HEK293 (cell line): Measurements from ENCODE around the gene SLC20A1.
A peak's percentile ranks its signal among the peaks of the same experiment; 100 is the strongest.

Source experiments
- CTCF ChIA-PET: fragments of 350-600 bp; formaldehyde crosslinking; extraction: SDS; loops from one replicate; lab custom pipeline; 2021; ENCODE audit warnings: antibody characterized with exemption; lab: Yijun Ruan, JAX
- POLR2A ChIA-PET: fragments of 300-600 bp; formaldehyde crosslinking; extraction: SDS; loops from one replicate; lab custom pipeline; 2020; ENCODE audit warnings: antibody characterized with exemption, inconsistent platforms; lab: Yijun Ruan, JAX
- H3K27ac ChIP-seq: fragments of 200-500 bp; sonication (Bioruptor generic); 2 replicates; pipeline ENCODE4 v1.5.1; 2014; ENCODE audit warnings: low read depth, low read length, control low read depth, inconsistent platforms; ENCODE audit errors: extremely low read depth
- H3K36me3 ChIP-seq, 2 experiments: fragments of 200-500 bp in 1 of 2; sonication (Bioruptor generic) in 1 of 2; 1 replicate in 1 of 2; 2 replicates in 1 of 2; pipeline ENCODE4 v1.5.1; 2014 to 2017; ENCODE audit warnings: inconsistent platforms in 2 of 2, low read length in 2 of 2; ENCODE audit not compliant: control insufficient read depth in 2 of 2, insufficient read depth in 1 of 2
- H3K4me1 ChIP-seq: fragments of 200-500 bp; sonication (Bioruptor generic); 2 replicates; pipeline ENCODE4 v1.5.1; 2014; ENCODE audit warnings: mild to moderate bottlenecking, low read length, inconsistent platforms; ENCODE audit not compliant: control insufficient read depth, insufficient read depth
- H3K4me3 ChIP-seq: 2 replicates; pipeline ENCODE4 v1.5.1; 2011; ENCODE audit warnings: low read depth, mild to moderate bottlenecking, control low read depth, low read length, moderate library complexity
- H3K9me3 ChIP-seq: fragments of 200-500 bp; sonication (Bioruptor generic); 2 replicates; pipeline ENCODE4 v1.5.1; 2014; ENCODE audit warnings: low read depth, low read length, inconsistent platforms; ENCODE audit not compliant: control insufficient read depth, insufficient read depth
- EGR2 ChIP-seq: fragments of 450-650 bp; formaldehyde crosslinking; IDR thresholded peaks from 2 replicates; pipeline ENCODE4 v1.5.1; 2016; ENCODE audit warnings: low read depth, missing biosample characterization, missing genetic modification characterization
- GLI4 ChIP-seq: fragments of 450-650 bp; formaldehyde crosslinking; IDR thresholded peaks from 2 replicates; pipeline ENCODE4 v1.5.1; 2016; ENCODE audit warnings: missing biosample characterization, missing genetic modification characterization
- HOXA7 ChIP-seq: sonication (generic); formaldehyde crosslinking; IDR thresholded peaks from 2 replicates; pipeline ENCODE4 v1.8.1; 2022; ENCODE audit warnings: missing genetic modification reagents, borderline replicate concordance
- HOXD13 ChIP-seq: sonication (generic); formaldehyde crosslinking; IDR thresholded peaks from 2 replicates; pipeline ENCODE4 v1.8.0; 2022; ENCODE audit warnings: missing genetic modification reagents, borderline replicate concordance
- MEIS1 ChIP-seq: sonication (generic); formaldehyde crosslinking; IDR thresholded peaks from 2 replicates; pipeline ENCODE4 v1.8.1; 2022; ENCODE audit warnings: missing genetic modification reagents, mild to moderate bottlenecking, borderline replicate concordance
- MYNN ChIP-seq: fragments of 450-650 bp; formaldehyde crosslinking; IDR thresholded peaks from 2 replicates; pipeline ENCODE4 v1.5.1; 2016; ENCODE audit warnings: missing biosample characterization, missing genetic modification characterization, borderline replicate concordance
- SP2 ChIP-seq: fragments of 450-650 bp; formaldehyde crosslinking; IDR thresholded peaks from 2 replicates; pipeline ENCODE4 v1.5.1; 2016; ENCODE audit warnings: missing biosample characterization, missing genetic modification characterization
- SP7 ChIP-seq: fragments of 450-650 bp; formaldehyde crosslinking; IDR thresholded peaks from 2 replicates; pipeline ENCODE4 v1.5.1; 2016; ENCODE audit warnings: missing biosample characterization, missing genetic modification characterization
- ZBTB20 ChIP-seq: fragments of 450-650 bp; formaldehyde crosslinking; IDR thresholded peaks from 2 replicates; pipeline ENCODE4 v1.5.1; 2016; ENCODE audit warnings: missing biosample characterization, missing genetic modification characterization
- ZBTB8A ChIP-seq: fragments of 450-650 bp; formaldehyde crosslinking; IDR thresholded peaks from 2 replicates; pipeline ENCODE4 v1.5.1; 2016; ENCODE audit warnings: missing biosample characterization, missing genetic modification characterization
- ZFHX2 ChIP-seq: fragments of 450-650 bp; formaldehyde crosslinking; conservative IDR thresholded peaks from 2 replicates; pipeline ENCODE4 v1.5.1; 2016; ENCODE audit warnings: missing biosample characterization, missing genetic modification characterization
- ZFP41 ChIP-seq: fragments of 450-650 bp; formaldehyde crosslinking; IDR thresholded peaks from 2 replicates; pipeline ENCODE4 v1.5.1; 2016; ENCODE audit warnings: missing biosample characterization, missing genetic modification characterization, borderline replicate concordance
- ZNF10 ChIP-seq: fragments of 450-650 bp; formaldehyde crosslinking; IDR thresholded peaks from 2 replicates; pipeline ENCODE4 v1.5.1; 2017; ENCODE audit warnings: missing biosample characterization, missing genetic modification characterization
- ZNF112 ChIP-seq: fragments of 450-650 bp; formaldehyde crosslinking; IDR thresholded peaks from 2 replicates; pipeline ENCODE4 v1.5.0; 2017; ENCODE audit warnings: missing biosample characterization, missing genetic modification characterization
- ZNF121 ChIP-seq: fragments of 450-650 bp; formaldehyde crosslinking; IDR thresholded peaks from 2 replicates; pipeline ENCODE4 v1.5.1; 2016; ENCODE audit warnings: missing biosample characterization, missing genetic modification characterization
- ZNF157 ChIP-seq: fragments of 450-650 bp; formaldehyde crosslinking; IDR thresholded peaks from 2 replicates; pipeline ENCODE4 v1.5.1; 2016; ENCODE audit warnings: missing biosample characterization, missing genetic modification characterization
- ZNF280C ChIP-seq: fragments of 450-650 bp; formaldehyde crosslinking; IDR thresholded peaks from 2 replicates; pipeline ENCODE4 v1.5.1; 2016; ENCODE audit warnings: missing biosample characterization, missing genetic modification characterization
- ZNF341 ChIP-seq: fragments of 450-650 bp; formaldehyde crosslinking; IDR thresholded peaks from 2 replicates; pipeline ENCODE4; 2016; ENCODE audit warnings: low read depth, missing biosample characterization, missing genetic modification characterization
- ZNF354C ChIP-seq: fragments of 450-650 bp; formaldehyde crosslinking; IDR thresholded peaks from 2 replicates; pipeline ENCODE4 v1.5.1; 2016; ENCODE audit warnings: missing biosample characterization, missing genetic modification characterization, low read depth, borderline replicate concordance
- ZNF488 ChIP-seq: fragments of 450-650 bp; formaldehyde crosslinking; IDR thresholded peaks from 2 replicates; pipeline ENCODE4 v1.5.1; 2016; ENCODE audit warnings: missing biosample characterization, missing genetic modification characterization
- ZNF501 ChIP-seq: fragments of 450-650 bp; formaldehyde crosslinking; IDR thresholded peaks from 2 replicates; pipeline ENCODE4 v1.5.1; 2016; ENCODE audit warnings: missing biosample characterization, missing genetic modification characterization
- ZNF571 ChIP-seq: fragments of 450-650 bp; formaldehyde crosslinking; IDR thresholded peaks from 2 replicates; pipeline ENCODE4 v1.5.0; 2017; ENCODE audit warnings: missing biosample characterization, missing genetic modification characterization
- ZNF596 ChIP-seq: fragments of 450-650 bp; IDR thresholded peaks from 2 replicates; pipeline ENCODE4 v1.5.0; 2018; ENCODE audit warnings: missing biosample characterization, mild to moderate bottlenecking, missing genetic modification characterization, moderate library complexity
- ZNF600 ChIP-seq: fragments of 450-650 bp; formaldehyde crosslinking; IDR thresholded peaks from 2 replicates; pipeline ENCODE4 v1.5.1; 2016; ENCODE audit warnings: missing biosample characterization, missing genetic modification characterization
- ZNF664 ChIP-seq: fragments of 450-650 bp; formaldehyde crosslinking; IDR thresholded peaks from 2 replicates; pipeline ENCODE4 v1.5.1; 2016; ENCODE audit warnings: missing biosample characterization, missing genetic modification characterization
- ZNF785 ChIP-seq: fragments of 450-650 bp; formaldehyde crosslinking; IDR thresholded peaks from 2 replicates; pipeline ENCODE4 v1.5.1; 2016; ENCODE audit warnings: missing biosample characterization, missing genetic modification characterization
- ZNF791 ChIP-seq: fragments of 450-650 bp; formaldehyde crosslinking; IDR thresholded peaks from 2 replicates; pipeline ENCODE4 v1.5.1; 2016; ENCODE audit warnings: missing biosample characterization, missing genetic modification characterization
- ZXDB ChIP-seq: fragments of 450-650 bp; formaldehyde crosslinking; IDR thresholded peaks from 2 replicates; pipeline ENCODE4 v1.5.1; 2016; ENCODE audit warnings: missing biosample characterization, missing genetic modification characterization
- TF ChIP-seq, protein P1 (sequence below): fragments of 450-650 bp; formaldehyde crosslinking; IDR thresholded peaks from 2 replicates; pipeline ENCODE4 v1.5.1; 2016; ENCODE audit warnings: missing biosample characterization, missing genetic modification characterization
- TF ChIP-seq, protein P2 (sequence below): fragments of 450-650 bp; formaldehyde crosslinking; IDR thresholded peaks from 2 replicates; pipeline ENCODE4 v1.5.1; 2016; ENCODE audit warnings: missing biosample characterization, missing genetic modification characterization
- TF ChIP-seq, protein P3 (sequence below): fragments of 450-650 bp; formaldehyde crosslinking; optimal IDR thresholded peaks from 2 replicates; pipeline ENCODE3; 2016; ENCODE audit warnings: missing biosample characterization, mild to moderate bottlenecking, missing genetic modification characterization

The SLC20A1 gene

DNA sequence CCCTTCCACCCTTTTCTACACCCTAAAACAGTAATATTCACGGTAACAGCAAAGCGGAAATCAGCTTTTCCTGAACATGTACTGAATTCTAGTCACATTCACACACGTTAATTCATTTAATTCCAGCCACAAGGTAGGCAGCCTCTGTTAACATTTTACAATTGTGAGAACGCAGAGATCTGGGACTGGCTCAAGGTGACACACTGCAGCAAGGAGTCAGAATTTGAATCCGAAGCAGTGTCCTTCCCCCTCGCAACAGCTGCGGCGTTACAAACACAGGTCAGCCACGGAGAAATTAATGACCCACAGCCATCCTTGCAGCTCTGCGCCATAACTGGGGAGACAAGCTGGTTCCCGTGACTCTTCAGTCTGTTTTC, 818 bp upstream of the SLC20A1 start (continued):
- 0 out of 2 replicates have a peak, but pooled peaks have one; percentile 32 for TF ChIP-seq ZNF488 (tag by site-specific recombination)
- no peak for TF ChIP-seq ZNF10 (tag by site-specific recombination)
- TF ChIP-seq ZNF664 (tag by site-specific recombination), result peak; percentile 74
- TF ChIP-seq ZNF341 (tag by site-specific recombination), result 0 out of 2 replicates have a peak, but pooled peaks have one; percentile 6
- TF ChIP-seq ZNF501 (tag by site-specific recombination), result no peak
- no peak for TF ChIP-seq ZNF600 (tag by site-specific recombination)
- 0 out of 2 replicates have a peak, but pooled peaks have one; percentile 13 for TF ChIP-seq SP7 (tag by site-specific recombination)
- TF ChIP-seq ZNF785 (tag by site-specific recombination), result no peak
- peak; percentile 44; the same call in 1 of the 2 replicates for TF ChIP-seq ZBTB20 (tag by site-specific recombination)
- TF ChIP-seq, protein P1, sequence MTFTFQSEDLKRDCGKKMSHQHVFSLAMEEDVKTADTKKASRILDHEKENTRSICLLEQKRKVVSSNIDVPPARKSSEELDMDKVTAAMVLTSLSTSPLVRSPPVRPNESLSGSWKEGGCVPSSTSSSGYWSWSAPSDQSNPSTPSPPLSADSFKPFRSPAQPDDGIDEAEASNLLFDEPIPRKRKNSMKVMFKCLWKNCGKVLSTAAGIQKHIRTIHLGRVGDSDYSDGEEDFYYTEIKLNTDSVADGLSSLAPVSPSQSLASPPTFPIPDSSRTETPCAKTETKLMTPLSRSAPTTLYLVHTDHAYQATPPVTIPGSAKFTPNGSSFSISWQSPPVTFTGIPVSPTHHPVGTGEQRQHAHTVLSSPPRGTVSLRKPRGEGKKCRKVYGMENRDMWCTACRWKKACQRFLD (tag by site-specific recombination), result no peak
- TF ChIP-seq, protein P2, sequence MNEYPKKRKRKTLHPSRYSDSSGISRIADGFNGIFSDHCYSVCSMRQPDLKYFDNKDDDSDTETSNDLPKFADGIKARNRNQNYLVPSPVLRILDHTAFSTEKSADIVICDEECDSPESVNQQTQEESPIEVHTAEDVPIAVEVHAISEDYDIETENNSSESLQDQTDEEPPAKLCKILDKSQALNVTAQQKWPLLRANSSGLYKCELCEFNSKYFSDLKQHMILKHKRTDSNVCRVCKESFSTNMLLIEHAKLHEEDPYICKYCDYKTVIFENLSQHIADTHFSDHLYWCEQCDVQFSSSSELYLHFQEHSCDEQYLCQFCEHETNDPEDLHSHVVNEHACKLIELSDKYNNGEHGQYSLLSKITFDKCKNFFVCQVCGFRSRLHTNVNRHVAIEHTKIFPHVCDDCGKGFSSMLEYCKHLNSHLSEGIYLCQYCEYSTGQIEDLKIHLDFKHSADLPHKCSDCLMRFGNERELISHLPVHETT (tag by site-specific recombination), result no peak
- no peak for TF ChIP-seq ZNF121

DNA sequence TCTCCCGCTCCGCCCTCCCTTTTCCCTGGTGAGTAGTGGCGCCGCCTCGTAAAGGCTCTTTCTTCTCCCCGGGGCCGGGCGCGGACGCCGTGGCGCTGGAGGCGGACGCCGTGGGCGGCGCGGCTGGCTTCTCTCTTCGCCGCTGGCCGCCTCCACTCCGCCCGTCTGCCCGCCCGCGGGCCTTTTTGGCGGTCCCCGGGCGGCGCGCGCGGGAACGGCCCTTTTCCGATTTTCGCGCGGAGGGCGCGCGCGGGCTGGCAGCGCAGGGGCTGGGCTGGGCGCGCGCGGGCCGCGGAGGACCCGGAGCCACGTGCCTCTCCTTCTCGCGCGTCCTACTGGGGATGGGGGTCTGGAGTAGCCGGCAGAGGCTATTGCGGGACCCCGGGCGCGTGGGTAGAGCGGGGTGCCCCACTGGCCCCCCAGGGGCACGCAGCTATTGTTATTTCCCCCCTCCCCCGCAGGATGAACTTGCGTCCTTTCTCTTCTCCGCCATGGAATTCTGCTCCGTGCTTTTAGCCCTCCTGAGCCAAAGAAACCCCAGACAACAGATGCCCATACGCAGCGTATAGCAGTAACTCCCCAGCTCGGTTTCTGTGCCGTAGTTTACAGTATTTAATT, 472 bp downstream of the SLC20A1 start:
- Histone ChIP-seq H3K36me3 (peaks cover 9 to 43% of the 10 kb centered on the region in 2 experiments), H3K27ac (peak overlapping the region; percentile 97), H3K9me3 (no peaks in the 10 kb centered on the region), H3K4me1 (peaks cover 4% of the 10 kb centered on the region), H3K4me3 (peak overlapping the region; percentile 93)
- ChIA-PET CTCF (interaction anchor here (1.1 to 3.4 kb wide), 6 partner anchors 9 to 80 kb away, joined by 3 to 19 read pairs (median 10); no protein-coding TSS in a partner anchor), POLR2A (interaction anchor here (0.6 to 4.2 kb wide), 10 partner anchors 13 to 295 kb away, joined by 3 to 36 read pairs (median 6); partner anchors contain the start of gene CHCHD5)
- TF ChIP-seq, protein P3, sequence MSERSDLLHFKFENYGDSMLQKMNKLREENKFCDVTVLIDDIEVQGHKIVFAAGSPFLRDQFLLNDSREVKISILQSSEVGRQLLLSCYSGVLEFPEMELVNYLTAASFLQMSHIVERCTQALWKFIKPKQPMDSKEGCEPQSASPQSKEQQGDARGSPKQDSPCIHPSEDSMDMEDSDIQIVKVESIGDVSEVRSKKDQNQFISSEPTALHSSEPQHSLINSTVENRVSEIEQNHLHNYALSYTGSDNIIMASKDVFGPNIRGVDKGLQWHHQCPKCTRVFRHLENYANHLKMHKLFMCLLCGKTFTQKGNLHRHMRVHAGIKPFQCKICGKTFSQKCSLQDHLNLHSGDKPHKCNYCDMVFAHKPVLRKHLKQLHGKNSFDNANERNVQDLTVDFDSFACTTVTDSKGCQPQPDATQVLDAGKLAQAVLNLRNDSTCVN (tag by site-specific recombination), result peak; percentile 39
- TF ChIP-seq SP7 (tag by site-specific recombination) (no peak), HOXA7 (CRISPR knock-in tag) (peak; percentile 94; the same call in 1 of the 2 replicates), ZNF354C (tag by site-specific recombination) (no peak), GLI4 (no peak), SP2 (tag by site-specific recombination) (no peak), ZNF596 (tag by site-specific recombination) (0 out of 2 replicates have a peak, but pooled peaks have one; percentile 2), ZNF571 (no peak), EGR2 (tag by site-specific recombination) (peak; percentile 43; the same call in 1 of the 2 replicates), ZNF280C (tag by site-specific recombination) (no peak), ZBTB8A (tag by site-specific recombination) (peak; percentile 87), ZFP41 (tag by site-specific recombination) (no peak), ZNF112 (tag by site-specific recombination) (no peak), MEIS1 (CRISPR knock-in tag) (peak; percentile 60; the same call in 1 of the 2 replicates), ZNF791 (no peak), ZXDB (tag by site-specific recombination) (peak; percentile 47; the same call in 1 of the 2 replicates), HOXD13 (CRISPR knock-in tag) (peak; percentile 57; the same call in 1 of the 2 replicates), MYNN (tag by site-specific recombination) (no peak), ZNF157 (tag by site-specific recombination) (no peak), ZFHX2 (tag by site-specific recombination) (peak; percentile 92)
